Mesodermal cell (in vitro differentiated cells): ENCODE measurements around the gene LCA5L.
"Not testable (repeated sequence)": the region's sequence is repeated elsewhere in the genome, so short reads cannot be mapped to it uniquely, and the experiment has no call there.

Experiments
- H3K27ac ChIP-seq: 2 replicates; pipeline ENCODE4 v1.7.0; 2013; ENCODE audit warnings: mild to moderate bottlenecking, low read depth, low read length, moderate library complexity; ENCODE audit not compliant: severe bottlenecking
- H3K36me3 ChIP-seq: 2 replicates; pipeline ENCODE4 v1.7.1; 2013; ENCODE audit warnings: mild to moderate bottlenecking, low read length, moderate library complexity; ENCODE audit not compliant: control insufficient read depth, insufficient read depth
- H3K4me1 ChIP-seq: one replicate; pipeline ENCODE4 v1.7.1; 2013; ENCODE audit warnings: mild to moderate bottlenecking, low read length; ENCODE audit not compliant: insufficient read depth, control insufficient read depth, poor library complexity, severe bottlenecking
- H3K4me3 ChIP-seq: 2 replicates; pipeline ENCODE4 v1.7.0; 2013; ENCODE audit warnings: low read length, control low read depth, mild to moderate bottlenecking; ENCODE audit not compliant: insufficient read depth, poor library complexity, severe bottlenecking; ENCODE audit errors: extremely low read depth
- H3K9me3 ChIP-seq: 2 replicates; pipeline ENCODE4 v1.7.1; 2013; ENCODE audit warnings: mild to moderate bottlenecking, low read length, moderate library complexity; ENCODE audit not compliant: control insufficient read depth
- WGBS, 2 experiments: methylation state at CpG; one replicate each; pipeline ENCODE4 v1.1.5; 2013; ENCODE audit warnings: missing lambda C conversion rate in 2 of 2; ENCODE audit not compliant: insufficient coverage in 2 of 2; 5-methylcytosine and 5-hydroxymethylcytosine counted together

The LCA5L gene

DNA sequence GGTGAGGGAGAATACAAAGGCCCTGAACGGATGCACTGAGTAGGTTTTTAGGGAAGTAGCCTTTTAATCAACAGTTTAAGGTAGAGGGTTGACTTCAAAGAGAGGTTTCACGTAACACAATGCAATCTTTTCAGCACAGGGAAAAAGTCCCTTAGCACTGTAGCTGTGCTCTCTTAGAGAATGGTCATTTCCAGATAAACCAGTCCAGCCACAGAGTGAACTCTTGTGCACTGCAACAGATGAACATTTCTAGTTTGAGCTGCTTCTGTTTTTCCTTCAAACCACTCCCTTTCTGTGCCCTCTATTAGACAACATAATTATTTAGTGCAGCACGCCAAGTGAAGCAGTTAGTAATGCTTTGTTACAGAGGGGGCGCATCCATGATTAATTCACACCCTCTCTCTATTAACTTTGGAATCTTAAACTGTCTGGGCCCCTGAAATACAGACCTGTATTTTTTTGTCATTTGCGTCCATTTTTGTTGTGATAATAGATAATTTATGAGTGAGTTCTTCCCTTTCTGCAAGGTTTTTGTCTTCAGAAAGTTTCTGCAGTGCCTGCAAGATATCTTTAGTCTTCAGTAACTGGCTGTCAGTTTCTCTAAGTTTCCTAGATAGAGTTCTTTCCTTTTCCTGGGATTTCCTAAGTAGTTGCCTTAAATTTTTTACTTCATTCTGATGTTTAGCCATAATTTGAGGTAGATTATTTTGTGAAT, 22.9 kb downstream of the LCA5L start:
- H3K9me3 ChIP-seq = no peaks in the 10 kb centered on the region
- 51 to 73% methylated on average over 2 to 3 of the region's 5 CpGs for WGBS, 2 experiments
- no peak overlapping the region for H3K27ac ChIP-seq

DNA sequence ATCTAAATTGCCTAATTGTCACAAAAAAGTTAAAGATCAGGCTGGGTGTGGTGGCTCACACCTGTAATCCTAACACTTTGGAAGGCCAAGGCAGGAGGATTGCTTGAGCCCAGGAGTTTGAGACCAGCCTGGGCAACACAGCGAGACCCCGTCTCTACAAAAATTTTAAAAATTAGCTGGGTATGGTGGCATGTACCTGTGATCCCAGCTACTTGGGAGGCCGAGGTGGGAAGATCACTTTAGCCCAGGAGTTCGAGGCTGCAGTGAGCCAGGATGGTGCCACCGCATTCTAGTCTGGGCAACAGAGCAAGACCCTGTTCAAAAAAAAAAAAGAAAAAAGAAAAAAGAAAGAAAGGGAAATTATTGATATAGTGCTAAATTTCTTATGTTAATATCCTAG, 26.4 kb downstream of the LCA5L start:
- not testable (repeated sequence) for H3K4me3 ChIP-seq, H3K27ac ChIP-seq, H3K4me1 ChIP-seq, H3K36me3 ChIP-seq, H3K9me3 ChIP-seq
- 86 to 90% methylated on average over 4 to 5 of the region's 5 CpGs for WGBS, 2 experiments

More for the DNA sequence above, 22.9 kb downstream of the LCA5L start:
- H3K36me3 ChIP-seq = no peaks in the 10 kb centered on the region
- no peak overlapping the region for H3K4me3 ChIP-seq
- H3K4me1 ChIP-seq = no peaks in the 10 kb centered on the region

DNA sequence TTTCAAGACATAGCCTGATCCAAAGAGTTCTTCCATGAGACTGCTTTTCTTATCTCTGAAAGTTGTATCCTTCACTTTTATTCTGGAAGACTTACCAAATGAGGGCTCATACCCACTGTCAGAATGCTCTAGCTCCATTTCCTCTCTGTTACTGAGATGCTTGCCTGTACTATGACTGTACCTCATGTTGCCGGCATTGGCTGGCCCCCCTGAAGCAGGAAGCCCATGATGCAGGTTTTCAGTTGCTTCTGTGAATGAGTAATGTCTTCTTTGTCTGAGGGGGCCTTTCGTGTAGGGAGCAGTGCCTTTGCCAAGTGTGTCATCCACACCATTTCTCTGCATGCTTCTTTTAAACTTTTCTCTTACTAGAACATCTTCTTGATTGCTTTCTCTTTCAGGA, 39.5 kb downstream of the LCA5L start:
- no peak overlapping the region for H3K27ac ChIP-seq
- peaks cover 25% of the 10 kb centered on the region for H3K36me3 ChIP-seq
- 83% methylated on average over 1 of the region's 2 CpGs; no CpG with 5 or more reads in 1 of the 2 experiments for WGBS, 2 experiments
- H3K4me1 ChIP-seq = no peaks in the 10 kb centered on the region
- no peak overlapping the region for H3K4me3 ChIP-seq
- peaks cover 6% of the 10 kb centered on the region for H3K9me3 ChIP-seq

DNA sequence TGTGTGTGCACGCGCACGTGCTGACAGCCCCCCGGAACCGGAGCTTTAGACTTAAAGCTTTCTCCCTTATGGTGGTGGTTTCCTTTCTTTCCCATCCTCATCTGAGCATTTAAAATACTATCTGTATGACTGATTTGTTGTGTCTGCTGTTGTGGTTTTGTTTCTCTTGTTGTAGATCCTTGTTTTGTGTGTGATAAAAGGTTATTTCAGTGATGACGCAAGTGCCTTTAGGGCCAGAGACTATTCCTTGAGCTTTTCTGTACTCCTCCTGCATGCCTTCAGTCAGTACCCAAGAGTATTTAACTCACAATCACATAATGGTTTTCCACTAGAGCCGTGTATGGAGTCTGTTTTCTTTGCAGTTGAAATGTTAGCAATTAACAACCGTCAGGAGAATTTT, 45.4 kb downstream of the LCA5L start:
- H3K4me1 ChIP-seq = no peaks in the 10 kb centered on the region
- peaks cover 28% of the 10 kb centered on the region for H3K36me3 ChIP-seq
- no peaks in the 10 kb centered on the region for H3K9me3 ChIP-seq
- no peak overlapping the region for H3K27ac ChIP-seq
- H3K4me3 ChIP-seq = no peak overlapping the region
- WGBS, 2 experiments = 100% methylated on average over 1 to 2 of the region's 8 CpGs

DNA sequence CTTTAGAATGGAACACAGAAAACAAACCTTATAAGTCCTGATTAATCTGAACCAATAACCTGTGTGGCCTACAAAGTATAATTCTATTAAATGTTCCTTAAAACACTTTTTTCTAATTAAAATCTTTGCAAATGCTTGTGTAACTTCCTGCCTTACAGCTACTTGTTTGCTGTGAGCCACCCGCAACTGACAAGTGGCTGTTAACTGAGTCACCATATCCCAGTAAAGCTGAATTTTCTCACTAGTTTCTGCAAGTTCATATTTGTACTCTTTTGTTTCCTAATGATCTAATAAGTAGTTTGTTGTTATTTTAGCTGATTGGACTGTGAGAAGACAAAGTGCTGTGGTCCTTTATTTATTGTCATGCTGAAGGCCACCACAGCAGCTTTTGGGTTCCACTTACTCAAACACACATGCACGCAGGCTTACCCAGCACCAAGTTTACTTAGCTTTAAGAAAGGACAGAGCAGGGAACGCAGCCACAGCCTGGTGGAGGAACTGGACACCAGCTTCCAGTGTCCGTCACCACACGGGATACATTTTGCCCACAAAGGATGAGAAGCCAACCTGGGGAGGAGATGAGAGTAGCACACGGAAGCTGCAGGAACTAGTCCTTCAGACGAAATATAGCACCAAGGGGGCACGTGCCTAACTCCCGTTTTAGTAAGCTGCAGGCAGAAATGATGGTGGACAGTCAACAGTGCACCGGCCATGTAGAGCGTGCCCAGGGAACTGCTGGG, 47.8 kb downstream of the LCA5L start:
- 90 to 97% methylated on average over 9 to 11 of the region's 11 CpGs for WGBS, 2 experiments
- no peaks in the 10 kb centered on the region for H3K4me1 ChIP-seq
- H3K9me3 ChIP-seq = no peaks in the 10 kb centered on the region

DNA sequence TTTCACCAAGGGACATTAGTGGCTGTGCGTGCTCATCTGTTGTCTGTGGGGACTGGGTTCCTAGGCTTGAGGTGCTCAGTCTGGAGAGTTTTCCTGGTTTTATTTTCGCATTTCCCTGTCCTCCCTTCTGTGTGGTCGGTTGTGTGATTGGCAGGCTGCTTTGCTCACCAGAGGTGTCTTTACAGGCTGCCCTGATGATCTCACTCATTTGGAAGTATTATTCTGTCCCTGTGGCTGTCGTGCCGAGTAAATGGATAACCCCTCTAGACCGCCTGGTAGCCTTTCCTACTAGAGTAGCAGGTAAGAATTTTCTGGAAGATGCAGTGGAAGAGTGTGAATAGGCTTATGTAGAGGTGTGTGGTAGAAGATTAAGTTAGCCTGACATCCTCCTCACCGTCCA, 52.6 kb downstream of the LCA5L start:
- 90 to 97% methylated on average over 5 to 6 of the region's 7 CpGs for WGBS, 2 experiments
- H3K9me3 ChIP-seq = no peaks in the 10 kb centered on the region
- H3K4me1 ChIP-seq = no peaks in the 10 kb centered on the region
- no peak overlapping the region for H3K4me3 ChIP-seq
- peaks cover 52% of the 10 kb centered on the region for H3K36me3 ChIP-seq
- no peak overlapping the region for H3K27ac ChIP-seq

More for the DNA sequence above, 47.8 kb downstream of the LCA5L start:
- Histone ChIP-seq H3K27ac (no peak overlapping the region), H3K36me3 (peaks cover 51% of the 10 kb centered on the region), H3K4me3 (no peak overlapping the region)

DNA sequence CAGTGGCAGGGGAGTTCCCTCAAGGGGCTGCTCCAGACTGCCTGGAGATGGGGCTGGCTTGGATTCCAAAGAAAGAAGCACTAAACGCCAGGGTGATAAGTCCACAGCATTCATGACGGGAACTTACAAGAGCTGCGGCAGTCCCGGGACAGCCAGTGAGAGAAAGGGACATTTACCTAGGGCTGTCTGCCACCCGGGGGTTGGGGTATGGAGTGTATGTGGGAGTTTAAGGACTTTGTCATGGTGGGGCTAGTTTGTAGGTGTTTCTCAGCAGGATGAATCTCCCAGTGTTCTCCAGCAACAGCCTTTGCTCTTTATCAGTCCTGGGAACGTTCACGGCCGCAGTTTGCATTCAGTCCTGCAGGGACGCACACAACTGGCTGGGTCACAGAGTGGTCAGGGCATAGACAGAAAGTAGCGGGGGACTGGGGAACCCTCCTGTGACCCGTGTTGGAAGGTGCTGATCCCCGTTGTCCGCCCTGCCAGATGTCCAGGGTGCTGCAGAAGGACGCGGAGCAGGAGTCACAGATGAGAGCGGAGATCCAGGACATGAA, 55.3 kb downstream of the LCA5L start:
- peaks cover 44% of the 10 kb centered on the region for H3K36me3 ChIP-seq
- H3K9me3 ChIP-seq = no peaks in the 10 kb centered on the region
- no peak overlapping the region for H3K27ac ChIP-seq
- no peak overlapping the region for H3K4me3 ChIP-seq
- H3K4me1 ChIP-seq = peaks cover 3% of the 10 kb centered on the region
- WGBS, 2 experiments = 88 to 89% methylated on average over 14 to 15 of the region's 16 CpGs

DNA sequence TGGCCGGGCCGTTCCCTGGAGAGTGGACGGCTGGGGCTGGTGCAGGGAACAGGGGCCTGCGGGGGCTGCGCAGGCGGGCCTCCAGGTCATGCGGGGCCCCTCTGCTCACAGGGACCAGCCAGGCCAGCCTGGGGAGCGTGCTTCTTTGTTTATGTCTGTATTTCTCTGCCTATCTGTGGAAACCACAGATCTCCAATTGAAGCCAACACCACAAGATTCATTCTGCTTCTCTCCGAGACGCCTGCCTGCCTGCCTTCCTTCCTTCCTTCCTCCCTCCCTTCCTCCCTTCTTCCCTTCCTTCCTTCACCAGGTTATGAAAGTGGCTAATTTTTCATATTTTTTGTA, 56.8 kb downstream of the LCA5L start:
- peaks cover 7% of the 10 kb centered on the region for H3K4me1 ChIP-seq
- peaks cover 29% of the 10 kb centered on the region for H3K36me3 ChIP-seq
- H3K27ac ChIP-seq = no peak overlapping the region
- WGBS, 2 experiments = 16 to 23% methylated on average over 8 of the region's 10 CpGs
- no peak overlapping the region for H3K4me3 ChIP-seq
- no peaks in the 10 kb centered on the region for H3K9me3 ChIP-seq

DNA sequence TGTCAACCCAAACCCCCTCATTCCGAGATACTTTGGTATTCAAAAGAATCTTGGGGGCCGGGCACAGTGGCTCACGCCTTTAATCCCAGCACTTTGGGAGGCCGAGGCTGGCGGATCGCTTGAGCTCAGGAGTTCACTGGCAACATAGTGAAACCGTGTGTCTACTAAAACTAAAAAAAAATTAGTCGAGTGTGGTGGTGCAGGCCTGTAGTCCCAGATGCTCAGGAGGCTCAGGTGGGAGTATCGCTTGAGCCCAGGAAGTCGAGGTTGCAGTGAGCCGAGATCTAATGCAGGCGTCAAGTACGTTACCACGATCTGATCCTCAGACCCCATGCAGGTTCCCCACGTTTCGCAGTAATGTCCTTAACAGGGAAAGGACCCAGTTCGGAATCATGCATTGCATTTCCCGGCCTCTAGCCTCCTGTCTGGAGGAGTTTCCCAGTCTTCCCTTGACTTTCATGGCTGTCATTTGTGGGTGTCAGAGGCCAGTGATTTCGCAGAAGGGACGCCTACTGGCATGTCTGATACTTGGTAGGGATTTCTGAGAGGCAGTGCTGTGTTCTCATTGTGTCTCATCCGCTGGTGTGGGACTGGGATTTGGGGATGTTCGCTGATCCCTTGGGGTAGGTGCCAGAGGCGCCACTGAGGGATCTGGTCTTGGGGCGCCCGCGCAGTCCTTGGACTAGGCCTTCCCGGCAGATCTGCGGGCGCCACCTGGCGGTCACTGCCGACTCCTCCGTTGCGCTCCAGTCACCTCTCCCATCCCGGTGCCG, 57.4 kb downstream of the LCA5L start:
- no peaks in the 10 kb centered on the region for H3K9me3 ChIP-seq
- peaks cover 24% of the 10 kb centered on the region for H3K36me3 ChIP-seq
- peak overlapping the region; percentile 59 for H3K27ac ChIP-seq
- peaks cover 7% of the 10 kb centered on the region for H3K4me1 ChIP-seq
- 26 to 32% methylated on average over 31 to 32 of the region's 35 CpGs for WGBS, 2 experiments
- H3K4me3 ChIP-seq = peak overlapping the region; percentile 29

DNA sequence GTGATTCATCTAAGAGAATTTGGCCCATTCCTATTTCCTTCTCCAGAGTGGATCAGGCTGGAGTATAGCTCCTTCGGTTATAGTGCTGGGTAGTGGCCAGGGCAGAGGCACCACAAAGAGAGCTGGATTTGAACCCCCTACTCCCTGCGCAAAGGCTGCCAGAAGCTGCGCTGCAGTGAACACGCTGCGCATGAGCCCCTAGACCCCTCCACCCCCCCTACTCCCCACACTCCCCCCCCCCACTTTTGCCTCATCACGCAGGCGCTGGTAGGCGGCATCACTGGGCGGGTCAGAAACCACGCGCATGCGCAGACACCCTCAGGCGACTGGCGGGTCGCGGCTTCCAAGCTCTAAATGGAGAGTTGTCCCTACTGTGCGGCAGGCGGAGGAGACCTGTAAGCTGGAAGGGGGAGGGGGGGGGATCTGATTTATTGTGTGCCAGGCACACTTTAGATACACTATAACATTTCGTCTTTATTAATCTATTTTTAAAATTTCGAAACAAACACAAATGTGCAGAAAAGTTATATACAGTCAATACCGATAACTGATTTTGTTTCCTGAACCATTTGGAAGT, 58.0 kb downstream of the LCA5L start:
- H3K4me1 ChIP-seq = peaks cover 7% of the 10 kb centered on the region
- 25 to 40% methylated on average over 2 to 5 of the region's 21 CpGs for WGBS, 2 experiments
- H3K27ac ChIP-seq = peak overlapping the region; percentile 59
- peaks cover 18% of the 10 kb centered on the region for H3K36me3 ChIP-seq
- no peaks in the 10 kb centered on the region for H3K9me3 ChIP-seq
- peak overlapping the region; percentile 29 for H3K4me3 ChIP-seq
